ENCODE results near the gene MMP24OS. TPM values are rescaled to one million over a fixed set of nuclear protein-coding genes. Genes with fewer than 3 reads are reported as not detected.

Gene MMP24OS
- total and polyA plus RNA-seq, 2 donors (not counting 3 experiments of a cell fraction or from before 2014, with no cell fraction given), result 35.1 to 55.6 TPM

GRCh38 chr20:35307666-35308653, 30.0 kb upstream of the MMP24OS start:
- H3K4me2 ChIP-seq (ENCODE audit: insufficient read depth, low read length), result peak overlapping the region; percentile 2
- peak; percentile 76 for FAIRE-seq
- peak; percentile 71 for DNase-seq (ENCODE audit: low read depth, low spot score)
- peaks cover 79% of the 10 kb centered on the region for H3K4me1 ChIP-seq (ENCODE audit: control insufficient read depth, extremely low read depth, insufficient read depth, low read length)
- no peak overlapping the region for H3K4me3 ChIP-seq (replicated peaks in 1 of 3; ENCODE audit: insufficient read depth in 1 of 3, low read depth in 1 of 3, low read length in 3 of 3)
- H4K20me1 ChIP-seq (replicated peaks; ENCODE audit: control insufficient read depth, extremely low read depth, insufficient read depth, low read length), result no peaks in the 10 kb centered on the region
- intact Hi-C loops (cut with micrococcal nuclease) (loop anchor here (1.0 kb wide), 1 partner anchor 136 kb away; the partner anchor contains the start of gene PROCR), dilution Hi-C loops (cut with MboI; ENCODE audit: extremely low pct_ligation_motif_present, low sequenced_read_pairs) (no loop called here)
- ChIA-PET POLR2A (no interaction called here), CTCF (interaction anchor here (0.7 to 9.7 kb wide), 13 partner anchors 11 to 212 kb away, joined by 3 to 200 read pairs (median 4); partner anchors contain the start of genes EIF6, GDF5 and MMP24OS)
- H3K36me3 ChIP-seq (ENCODE audit: control insufficient read depth in 2 of 2, extremely low read depth in 1 of 2, insufficient read depth in 2 of 2, low read length in 2 of 2), result no peaks in the 10 kb centered on the region
- no peaks in the 10 kb centered on the region for H3K9me1 ChIP-seq (replicated peaks; ENCODE audit: control insufficient read depth, extremely low read depth, insufficient read depth, low read length)
- H3K9me3 ChIP-seq (replicated peaks; ENCODE audit: control insufficient read depth, insufficient read depth, low read length), result no peaks in the 10 kb centered on the region
- TF ChIP-seq FOS (IDR thresholded peaks at IDR 0.05; ENCODE audit: borderline replicate concordance, insufficient read depth, low read length) (peak; percentile 85), MAX (IDR thresholded peaks at IDR 0.05; ENCODE audit: insufficient read depth, insufficient read length) (no peak), MYC (IDR thresholded peaks at IDR 0.05; ENCODE audit: low read depth, low read length) (peak; percentile 68), POLR2A (IDR thresholded peaks at IDR 0.05; ENCODE audit: low read depth, low read length) (no peak), JUN (IDR thresholded peaks at IDR 0.05; ENCODE audit: borderline replicate concordance, insufficient read depth, insufficient read length, low read depth) (peak; percentile 36), GATA2 (IDR thresholded peaks at IDR 0.05; ENCODE audit: insufficient read depth, insufficient read length, low read depth, low read length) (no peak), EZH2 (IDR thresholded peaks at IDR 0.05; ENCODE audit: borderline replicate concordance, low read depth, low read length, severe bottlenecking) (no peak), POLR2AphosphoS5 (IDR thresholded peaks at IDR 0.05; ENCODE audit: insufficient read depth, low read depth, low read length) (peak; percentile 57)
- TF ChIP-seq, protein P1, sequence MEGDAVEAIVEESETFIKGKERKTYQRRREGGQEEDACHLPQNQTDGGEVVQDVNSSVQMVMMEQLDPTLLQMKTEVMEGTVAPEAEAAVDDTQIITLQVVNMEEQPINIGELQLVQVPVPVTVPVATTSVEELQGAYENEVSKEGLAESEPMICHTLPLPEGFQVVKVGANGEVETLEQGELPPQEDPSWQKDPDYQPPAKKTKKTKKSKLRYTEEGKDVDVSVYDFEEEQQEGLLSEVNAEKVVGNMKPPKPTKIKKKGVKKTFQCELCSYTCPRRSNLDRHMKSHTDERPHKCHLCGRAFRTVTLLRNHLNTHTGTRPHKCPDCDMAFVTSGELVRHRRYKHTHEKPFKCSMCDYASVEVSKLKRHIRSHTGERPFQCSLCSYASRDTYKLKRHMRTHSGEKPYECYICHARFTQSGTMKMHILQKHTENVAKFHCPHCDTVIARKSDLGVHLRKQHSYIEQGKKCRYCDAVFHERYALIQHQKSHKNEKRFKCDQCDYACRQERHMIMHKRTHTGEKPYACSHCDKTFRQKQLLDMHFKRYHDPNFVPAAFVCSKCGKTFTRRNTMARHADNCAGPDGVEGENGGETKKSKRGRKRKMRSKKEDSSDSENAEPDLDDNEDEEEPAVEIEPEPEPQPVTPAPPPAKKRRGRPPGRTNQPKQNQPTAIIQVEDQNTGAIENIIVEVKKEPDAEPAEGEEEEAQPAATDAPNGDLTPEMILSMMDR (IDR thresholded peaks at IDR 0.05; ENCODE audit: extremely low read depth in 1 of 2, insufficient read depth in 1 of 2, low read depth in 1 of 2, low read length in 2 of 2), result no peak
- H2AFZ ChIP-seq (ENCODE audit: low read depth, low read length), result peak overlapping the region; percentile 0
- BruUV-seq (replicated peaks), result TSS peak; percentile 27
- H3K9ac ChIP-seq (replicated peaks; ENCODE audit: extremely low read depth, insufficient read depth, low read length), result no peak overlapping the region
- no peaks in the 10 kb centered on the region for H3K27me3 ChIP-seq (ENCODE audit: control insufficient read depth in 2 of 2, insufficient read depth in 2 of 2, low read length in 2 of 2)
- peak overlapping the region; percentile 70 for H3K27ac ChIP-seq (ENCODE audit: insufficient read depth, low read depth, low read length)
- no peaks in the 10 kb centered on the region for H3K79me2 ChIP-seq (ENCODE audit: control insufficient read depth, insufficient read depth, low read length)
